CD4-positive, alpha-beta memory T cell (primary cell): Measurements from ENCODE around the gene MYORG. TPM values are rescaled to one million over a fixed set of nuclear protein-coding genes. Genes with fewer than 3 reads are reported as not detected.

Experiments
- CTCF ChIA-PET: fragments of 350-600 bp; sonication (Branson Sonifier 250); formaldehyde crosslinking; loops from one replicate; lab custom pipeline; 2021; ENCODE audit warnings: inconsistent platforms; ENCODE audit not compliant: partially characterized antibody; lab: Charles Lee
- POLR2A ChIA-PET: fragments of 350-600 bp; sonication (Branson Sonifier 250); formaldehyde crosslinking; loops from one replicate; lab custom pipeline; 2021; ENCODE audit not compliant: partially characterized antibody; lab: Charles Lee
- DNase-seq, 5 donors: peaks; one replicate each; pipeline versions ENCODE4 v3.0.0 to v3.0.0-alpha.2; 2020 to 2022; ENCODE audit warnings: mixed read lengths in 1 of 5
- H3K27ac ChIP-seq: one replicate; pipeline ENCODE4 v1.7.0; 2013; ENCODE audit warnings: low read depth, low read length
- H3K27me3 ChIP-seq: 2 replicates; pipeline ENCODE4 v1.7.0; 2013; ENCODE audit warnings: mild to moderate bottlenecking, low read length, moderate library complexity; ENCODE audit not compliant: insufficient read depth
- H3K36me3 ChIP-seq: 2 replicates; pipeline ENCODE4 v1.7.0; 2013; ENCODE audit warnings: mild to moderate bottlenecking, low read length, moderate library complexity; ENCODE audit not compliant: insufficient read depth
- H3K4me1 ChIP-seq: 2 replicates; pipeline ENCODE4 v1.7.0; 2013; ENCODE audit warnings: mild to moderate bottlenecking, low read length, moderate library complexity; ENCODE audit not compliant: insufficient read depth
- H3K4me3 ChIP-seq, 2 donors: one replicate each; pipeline ENCODE4 v1.7.0; 2013; ENCODE audit warnings: low read length in 2 of 2, mild to moderate bottlenecking in 1 of 2
- H3K9me3 ChIP-seq, 2 donors: one replicate each; pipeline ENCODE4 v1.7.0; 2013; ENCODE audit warnings: low read length in 2 of 2, control low read depth in 1 of 2; ENCODE audit not compliant: control insufficient read depth in 1 of 2
- H3K27ac Mint-ChIP-seq, 7 donors: one replicate each; pipeline ENCODE4 v1.8.0; 2020 to 2021; ENCODE audit warnings: mixed read lengths in 7 of 7, mild to moderate bottlenecking in 6 of 7, inconsistent platforms in 3 of 7, moderate library complexity in 3 of 7
- H3K27me3 Mint-ChIP-seq, 2 donors: one replicate each; pipeline ENCODE4 v1.8.0; 2020 to 2021; ENCODE audit warnings: mixed read lengths in 2 of 2
- H3K36me3 Mint-ChIP-seq, 2 donors: one replicate each; pipeline ENCODE4 v1.8.0; 2020 to 2021; ENCODE audit warnings: mixed read lengths in 2 of 2, inconsistent platforms in 1 of 2, mild to moderate bottlenecking in 1 of 2
- H3K4me1 Mint-ChIP-seq, 4 donors: one replicate each; pipeline ENCODE4 v1.8.0; 2020 to 2021; ENCODE audit warnings: mixed read lengths in 4 of 4, mild to moderate bottlenecking in 1 of 4
- H3K4me3 Mint-ChIP-seq, 8 donors: one replicate each; pipeline ENCODE4 v1.8.0; 2020 to 2021; ENCODE audit warnings: mixed read lengths in 8 of 8, mild to moderate bottlenecking in 7 of 8, moderate library complexity in 6 of 8, inconsistent platforms in 3 of 8
- H3K9me3 Mint-ChIP-seq, 8 donors: one replicate each; pipeline ENCODE4 v1.8.0; 2020 to 2021; ENCODE audit warnings: mixed read lengths in 8 of 8, mild to moderate bottlenecking in 5 of 8, inconsistent platforms in 3 of 8, moderate library complexity in 1 of 8
- intact Hi-C: fragments of 100-400 bp; cut with micrococcal nuclease; formaldehyde crosslinking; loops from one replicate; pipeline ENCODE4 v1.15.1; 2023
- polyA plus RNA-seq, 2 donors: library from polyadenylated mRNA; unstranded; fragments of 300-500 nt; fragmentation: Illumina TruSeq; gene quantifications; one replicate each; pipeline ENCODE4 v1.2.3, GENCODE V29; 2021
- total RNA-seq, 2 experiments: library from RNA; stranded (reverse); gene quantifications; one replicate each; pipeline ENCODE4 v1.2.3, GENCODE V29; 2021

Gene MYORG
- total and polyA plus RNA-seq, 4 experiments from 2014 or later = 0.09 to 1.4 (median 0.94) TPM

- peaks cover 32 to 55% (median 45%) of the 10 kb centered on the region in 4 donors for H3K4me1 Mint-ChIP-seq
- CTCF ChIA-PET = interaction anchor here (0.9 to 8.2 kb wide), 7 partner anchors 8 to 271 kb away, joined by 3 to 88 read pairs (median 7); no protein-coding TSS in a partner anchor
These were observed 3.4 kb upstream of the MYORG start for GRCh38 chr9:34380034-34380510.

DNA sequence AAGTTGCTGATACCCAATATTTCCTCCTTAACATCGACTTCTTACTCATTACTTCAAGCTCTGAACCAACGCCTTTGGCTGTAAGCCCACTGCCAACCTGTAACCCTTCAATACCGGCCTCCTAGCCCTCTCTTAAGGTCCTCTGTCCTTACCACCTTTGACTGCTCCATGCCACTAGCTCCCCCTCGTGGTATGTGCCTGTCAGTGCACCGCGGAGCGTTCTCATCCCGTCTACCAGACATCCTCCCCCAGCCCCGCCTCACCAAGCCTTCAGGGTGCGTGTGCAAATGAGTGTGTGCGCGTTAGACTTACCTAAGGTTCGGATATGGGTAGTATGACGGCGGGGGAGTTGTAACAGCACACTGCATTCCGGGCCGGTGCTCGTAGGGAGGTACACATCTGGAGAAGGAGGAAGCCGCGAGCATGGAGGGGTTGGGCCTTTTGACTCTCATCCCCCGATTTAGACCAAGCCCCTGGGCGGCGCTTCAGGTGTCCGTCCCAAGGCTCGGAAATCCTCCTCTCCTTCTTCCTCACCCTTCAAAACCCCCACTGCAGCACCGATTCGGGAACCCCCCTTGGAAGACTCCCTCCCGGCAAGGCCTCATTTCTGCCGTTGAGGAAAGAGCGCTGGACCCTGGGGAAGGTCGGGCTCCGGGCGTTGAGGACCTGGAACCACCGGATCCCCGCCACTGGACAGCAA is 2.8 kb upstream of the MYORG start:
- H3K4me3 ChIP-seq = peak overlapping the region in 1 of 2 donors; percentile 64
- DNase-seq = peak; percentile 86 to 92 (median 89)
- H3K27ac ChIP-seq = peak overlapping the region; percentile 33
- Mint-ChIP-seq H3K4me1 (peaks cover 32 to 55% (median 45%) of the 10 kb centered on the region in 4 donors), H3K27me3 (no peaks in the 10 kb centered on the region), H3K36me3 (no peaks in the 10 kb centered on the region), H3K27ac (peak overlapping the region; percentile 58 to 94 (median 90)), H3K9me3 (no peaks in the 10 kb centered on the region), H3K4me3 (peak overlapping the region; percentile 84 to 94 (median 88))
- CTCF ChIA-PET = interaction anchor here (0.6 to 8.2 kb wide), 16 partner anchors 9 to 564 kb away, joined by 3 to 88 read pairs (median 3); no protein-coding TSS in a partner anchor
- intact Hi-C loops = loop anchor here (1.0 to 5.0 kb wide), 6 partner anchors 50 to 1212 kb away; partner anchors contain the start of genes B4GALT1, KIF24, NUDT2 and SIGMAR1
- H3K36me3 ChIP-seq = no peaks in the 10 kb centered on the region
- POLR2A ChIA-PET = interaction anchor here (0.6 to 1.7 kb wide), 9 partner anchors 9 to 361 kb away, joined by 3 to 5 read pairs (median 3); partner anchors contain the start of genes DNAI1, FAM219A and UBAP1
- no peaks in the 10 kb centered on the region for H3K27me3 ChIP-seq
- H3K4me1 ChIP-seq = peaks cover 39% of the 10 kb centered on the region
- no peaks in the 10 kb centered on the region for H3K9me3 ChIP-seq

More at GRCh38 chr9:34380034-34380510, 3.4 kb upstream of the MYORG start:
- Mint-ChIP-seq H3K27ac (peak overlapping the region; percentile 58 to 93 (median 86)), H3K9me3 (no peaks in the 10 kb centered on the region), H3K27me3 (no peaks in the 10 kb centered on the region), H3K36me3 (no peaks in the 10 kb centered on the region), H3K4me3 (peak overlapping the region; percentile 84 to 94 (median 88))
- Histone ChIP-seq H3K9me3 (no peaks in the 10 kb centered on the region), H3K27me3 (no peaks in the 10 kb centered on the region), H3K27ac (peak overlapping the region; percentile 33), H3K4me1 (peaks cover 39% of the 10 kb centered on the region), H3K36me3 (no peaks in the 10 kb centered on the region), H3K4me3 (peak overlapping the region in 1 of 2 donors; percentile 64)
- intact Hi-C loops = no loop called here
- POLR2A ChIA-PET = interaction anchor here (0.6 to 1.7 kb wide), 6 partner anchors 9 to 324 kb away, joined by 3 to 5 read pairs (median 3); partner anchors contain the start of genes DNAI1, FAM219A and UBAP1
- peak in 1 of 5 donors; percentile 11 for DNase-seq

DNA sequence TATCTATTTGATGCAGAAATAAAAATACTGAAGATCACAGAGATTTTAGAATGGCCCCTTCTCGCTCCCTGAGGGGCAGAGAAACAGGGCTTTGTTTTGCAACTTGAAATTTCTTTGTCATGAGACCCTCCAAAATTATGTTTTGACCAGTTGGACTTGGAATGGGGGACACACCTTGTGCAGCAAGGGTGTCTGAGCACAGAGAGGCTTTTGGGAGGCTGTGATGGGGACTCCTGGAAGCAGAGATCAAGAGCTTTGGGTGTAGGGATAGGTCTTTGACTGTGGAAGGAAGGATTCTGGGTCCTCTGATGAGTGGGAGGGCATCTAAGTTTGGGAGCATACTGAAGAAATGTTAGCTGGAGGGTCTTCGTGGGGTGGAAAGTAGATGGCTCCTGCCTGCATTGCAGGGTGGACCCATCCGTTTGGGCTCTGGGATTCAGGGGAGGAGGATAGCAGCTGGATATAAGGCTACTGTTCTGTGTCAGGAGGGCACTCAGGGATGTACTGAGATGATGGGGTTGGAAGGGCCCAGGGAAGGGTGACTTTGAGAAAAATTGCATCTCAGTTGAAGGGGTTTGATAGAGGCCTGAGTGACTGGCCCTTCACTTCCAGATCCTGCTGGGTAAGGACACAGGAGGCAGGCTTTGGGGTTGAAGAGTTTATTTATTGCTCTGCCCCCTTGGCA is 1.8 kb upstream of the MYORG start:
- intact Hi-C loops = loop anchor here (1.0 to 5.0 kb wide), 6 partner anchors 49 to 1211 kb away; partner anchors contain the start of genes B4GALT1, KIF24, NUDT2 and SIGMAR1
- H3K9me3 ChIP-seq = no peaks in the 10 kb centered on the region
- peak overlapping the region in 3 of 7 donors; percentile 18 to 65 (median 58) for H3K27ac Mint-ChIP-seq
- no peaks in the 10 kb centered on the region for H3K36me3 ChIP-seq
- peaks cover 0 to 1% (median 0%) of the 10 kb centered on the region in 8 donors for H3K9me3 Mint-ChIP-seq
- peaks cover 0 to 3% of the 10 kb centered on the region in 2 donors for H3K36me3 Mint-ChIP-seq
- ChIA-PET POLR2A (interaction anchor here (0.6 to 4.3 kb wide), 6 partner anchors 45 to 360 kb away, joined by 3 to 33 read pairs (median 5); partner anchors contain the start of genes GALT and NUDT2), CTCF (interaction anchor here (0.6 to 8.2 kb wide), 16 partner anchors 10 to 563 kb away, joined by 3 to 88 read pairs (median 4); no protein-coding TSS in a partner anchor)
- no peaks in the 10 kb centered on the region for H3K27me3 ChIP-seq
- no peaks in the 10 kb centered on the region for H3K27me3 Mint-ChIP-seq
- H3K4me3 ChIP-seq = no peak overlapping the region
- peak overlapping the region in 7 of 8 donors; percentile 7 to 89 (median 61) for H3K4me3 Mint-ChIP-seq
- H3K4me1 ChIP-seq = peaks cover 39% of the 10 kb centered on the region
- peaks cover 33 to 55% (median 45%) of the 10 kb centered on the region in 4 donors for H3K4me1 Mint-ChIP-seq
- no peak for DNase-seq
- H3K27ac ChIP-seq = no peak overlapping the region

DNA sequence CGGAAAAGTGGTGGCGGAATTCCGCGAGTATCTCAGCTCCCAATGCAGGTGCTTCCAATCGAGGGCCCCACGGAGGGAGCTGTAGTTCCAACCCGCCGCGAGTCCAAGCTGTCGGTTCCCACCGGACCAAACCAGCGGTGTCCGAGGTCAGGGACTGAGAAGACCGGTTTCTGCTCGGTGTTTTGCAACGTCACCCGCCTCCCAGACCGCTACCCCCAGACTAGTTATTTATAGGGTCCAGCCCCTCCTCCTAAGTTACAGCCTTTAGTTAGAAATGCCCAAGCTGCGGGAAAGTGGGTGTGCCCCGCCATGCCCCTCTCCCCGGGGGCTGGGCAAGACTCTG is 677 bp upstream of the MYORG start:
- H3K27ac ChIP-seq = no peak overlapping the region
- ChIA-PET CTCF (interaction anchor here (0.8 to 8.2 kb wide), 10 partner anchors 11 to 564 kb away, joined by 3 to 88 read pairs (median 4); no protein-coding TSS in a partner anchor), POLR2A (interaction anchor here (0.7 to 4.3 kb wide), 6 partner anchors 45 to 329 kb away, joined by 3 to 33 read pairs (median 6); partner anchors contain the start of genes DCAF12, DNAI1, FAM219A and GALT)
- no peaks in the 10 kb centered on the region for H3K27me3 Mint-ChIP-seq
- H3K4me3 Mint-ChIP-seq = peak overlapping the region; percentile 92 to 98 (median 94)
- peaks cover 39% of the 10 kb centered on the region for H3K4me1 ChIP-seq
- peaks cover 33 to 55% (median 45%) of the 10 kb centered on the region in 4 donors for H3K4me1 Mint-ChIP-seq
- peaks cover 0 to 1% (median 0%) of the 10 kb centered on the region in 8 donors for H3K9me3 Mint-ChIP-seq
- DNase-seq = no peak
- H3K27me3 ChIP-seq = no peaks in the 10 kb centered on the region
- intact Hi-C loops = loop anchor here (1.0 to 5.0 kb wide), 5 partner anchors 199 to 1355 kb away; partner anchors contain the start of genes B4GALT1, CREB3, SIGMAR1 and TLN1
- H3K36me3 Mint-ChIP-seq = peaks cover 0 to 6% of the 10 kb centered on the region in 2 donors
- H3K27ac Mint-ChIP-seq = peak overlapping the region in 6 of 7 donors; percentile 52 to 93 (median 77)
- H3K9me3 ChIP-seq = no peaks in the 10 kb centered on the region
- H3K36me3 ChIP-seq = no peaks in the 10 kb centered on the region
- H3K4me3 ChIP-seq = peak overlapping the region; percentile 70 to 77

DNA sequence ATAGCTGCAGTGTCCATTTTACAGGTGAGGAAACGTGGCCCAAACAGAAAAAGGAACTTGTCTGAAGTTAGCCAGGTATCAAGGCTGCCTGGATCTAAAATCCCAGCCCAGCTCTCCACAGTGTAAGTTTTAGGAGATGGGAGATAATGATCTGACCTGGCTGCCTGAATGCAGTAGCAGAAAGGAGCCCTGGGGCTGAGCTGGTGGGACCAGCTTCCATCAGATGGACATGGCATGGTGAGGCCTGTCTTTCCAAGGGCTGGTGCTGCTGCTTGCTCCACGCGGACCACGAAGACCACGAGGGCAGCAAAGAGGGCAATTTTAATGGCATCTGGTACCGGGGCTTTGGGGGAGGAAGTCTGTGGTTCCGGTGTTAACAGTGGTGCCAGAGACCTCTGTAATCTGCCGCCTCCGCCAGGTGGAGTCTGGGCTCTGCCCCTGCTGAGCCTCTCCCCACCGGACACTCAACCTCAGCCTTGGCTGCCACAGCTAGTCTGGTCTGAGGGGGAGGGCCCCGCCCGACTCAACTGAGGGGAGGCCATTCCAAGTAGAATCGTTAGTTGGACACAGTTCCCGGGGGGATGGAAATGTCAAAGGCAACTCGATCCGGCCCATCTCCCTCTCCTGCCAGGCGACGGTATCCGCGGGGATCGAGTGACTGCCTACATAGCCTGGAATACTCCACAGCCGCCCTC is 650 bp downstream of the MYORG start:
- H3K4me3 Mint-ChIP-seq = peak overlapping the region; percentile 92 to 98 (median 94)
- no peaks in the 10 kb centered on the region for H3K27me3 ChIP-seq
- peak overlapping the region; percentile 49 for H3K27ac ChIP-seq
- peak overlapping the region; percentile 56 to 97 (median 93) for H3K27ac Mint-ChIP-seq
- H3K36me3 ChIP-seq = no peaks in the 10 kb centered on the region
- peak; percentile 42 to 71 (median 54) for DNase-seq
- H3K4me1 Mint-ChIP-seq = peaks cover 28 to 47% (median 39%) of the 10 kb centered on the region in 4 donors
- ChIA-PET CTCF (interaction anchor here (0.6 to 8.2 kb wide), 10 partner anchors 12 to 216 kb away, joined by 3 to 88 read pairs (median 4); no protein-coding TSS in a partner anchor), POLR2A (interaction anchor here (0.5 to 4.3 kb wide), 7 partner anchors 44 to 902 kb away, joined by 3 to 33 read pairs (median 5); partner anchors contain the start of genes DNAI1, FAM219A, GALT and NOL6)
- H3K4me1 ChIP-seq = peaks cover 34% of the 10 kb centered on the region
- peaks cover 0 to 10% of the 10 kb centered on the region in 2 donors for H3K36me3 Mint-ChIP-seq
- H3K9me3 Mint-ChIP-seq = peaks cover 0 to 1% (median 0%) of the 10 kb centered on the region in 8 donors
- no peaks in the 10 kb centered on the region for H3K9me3 ChIP-seq
- no peaks in the 10 kb centered on the region for H3K27me3 Mint-ChIP-seq
- intact Hi-C loops = loop anchor here (1.0 to 5.0 kb wide), 6 partner anchors 82 to 1357 kb away; partner anchors contain the start of genes B4GALT1, CREB3, DCAF12 and DNAI1
- H3K4me3 ChIP-seq = peak overlapping the region; percentile 39 to 77
